Thyroid gland (tissue), 4 donors: ENCODE data around the gene PDE4DIP.
"Not testable (repeated sequence)": the region's sequence is repeated elsewhere in the genome, so short reads cannot be mapped to it uniquely, and the experiment has no call there.

ENCODE experiments used
- POLR2A ChIP-seq, 2 donors: fragments of 450-650 bp; IDR thresholded peaks; one replicate each; pipeline ENCODE4 v1.6.1; 2017; ENCODE audit warnings: antibody characterized with exemption in 2 of 2, mild to moderate bottlenecking in 2 of 2, moderate library complexity in 1 of 2
- TF ChIP-seq, protein P1 (sequence below), 6 experiments: fragments of 200-600 bp in 3 of 6; fragments of 450-650 bp in 3 of 6; sonication (generic) in 3 of 6; IDR thresholded peaks; one replicate each; pipeline ENCODE4 v1.5.1; 2016 to 2019; ENCODE audit warnings: antibody characterized with exemption in 6 of 6, mild to moderate bottlenecking in 2 of 6, inconsistent platforms in 1 of 6, moderate library complexity in 1 of 6

DNA sequence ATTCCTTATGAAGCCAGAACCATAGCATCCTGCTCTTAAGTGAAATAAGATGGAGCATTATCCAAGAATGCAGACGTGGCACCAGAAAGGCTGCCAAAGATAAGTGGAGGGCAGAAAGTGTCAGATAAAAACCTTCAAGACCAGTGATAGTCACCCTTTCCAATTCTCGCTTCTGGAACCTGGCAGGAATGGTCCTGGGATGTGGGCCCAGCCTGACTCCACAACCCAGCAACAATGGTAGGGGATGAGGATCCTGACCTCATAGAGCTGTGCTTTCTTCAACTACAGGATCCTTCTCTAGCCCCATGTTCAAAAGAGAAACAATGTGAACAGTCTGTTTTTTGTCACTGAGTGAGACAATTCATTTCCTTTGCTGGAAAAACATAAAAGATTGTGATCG lies 145.2 kb downstream of the PDE4DIP start:
- TF ChIP-seq, protein P1, sequence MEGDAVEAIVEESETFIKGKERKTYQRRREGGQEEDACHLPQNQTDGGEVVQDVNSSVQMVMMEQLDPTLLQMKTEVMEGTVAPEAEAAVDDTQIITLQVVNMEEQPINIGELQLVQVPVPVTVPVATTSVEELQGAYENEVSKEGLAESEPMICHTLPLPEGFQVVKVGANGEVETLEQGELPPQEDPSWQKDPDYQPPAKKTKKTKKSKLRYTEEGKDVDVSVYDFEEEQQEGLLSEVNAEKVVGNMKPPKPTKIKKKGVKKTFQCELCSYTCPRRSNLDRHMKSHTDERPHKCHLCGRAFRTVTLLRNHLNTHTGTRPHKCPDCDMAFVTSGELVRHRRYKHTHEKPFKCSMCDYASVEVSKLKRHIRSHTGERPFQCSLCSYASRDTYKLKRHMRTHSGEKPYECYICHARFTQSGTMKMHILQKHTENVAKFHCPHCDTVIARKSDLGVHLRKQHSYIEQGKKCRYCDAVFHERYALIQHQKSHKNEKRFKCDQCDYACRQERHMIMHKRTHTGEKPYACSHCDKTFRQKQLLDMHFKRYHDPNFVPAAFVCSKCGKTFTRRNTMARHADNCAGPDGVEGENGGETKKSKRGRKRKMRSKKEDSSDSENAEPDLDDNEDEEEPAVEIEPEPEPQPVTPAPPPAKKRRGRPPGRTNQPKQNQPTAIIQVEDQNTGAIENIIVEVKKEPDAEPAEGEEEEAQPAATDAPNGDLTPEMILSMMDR (IDR thresholded peaks at IDR 0.05), result not testable (repeated sequence)
- TF ChIP-seq POLR2A (IDR thresholded peaks at IDR 0.05), result not testable (repeated sequence)
